NCI-H146 treated with DMSO at 0.1 percent for 48 hours (cell line): ENCODE measurements around the gene MEMO1.
"Not testable (repeated sequence)": the region's sequence is repeated elsewhere in the genome, so short reads cannot be mapped to it uniquely, and the experiment has no call there.

Experiments used
- DNase-seq: peaks from one replicate; lab custom pipeline; 2025; ENCODE audit not compliant: unreplicated experiment; lab: John Stamatoyannopoulos, UW

The MEMO1 gene

GRCh38 chr2:31958140-31958717 is 52.6 kb downstream of the MEMO1 start:
- DNase-seq: no peak

GRCh38 chr2:31957354-31958139 is 53.3 kb downstream of the MEMO1 start:
- no peak for DNase-seq

GRCh38 chr2:31956934-31957333 is 53.9 kb downstream of the MEMO1 start:
- DNase-seq: not testable (repeated sequence)

GRCh38 chr2:31956312-31956711 is 54.5 kb downstream of the MEMO1 start:
- no peak for DNase-seq

GRCh38 chr2:31953095-31953494 is 57.7 kb downstream of the MEMO1 start:
- DNase-seq: not testable (repeated sequence)

- no peak for DNase-seq
These were observed 59.8 kb downstream of the MEMO1 start for GRCh38 chr2:31950946-31951562.

GRCh38 chr2:31947871-31948270 is 62.9 kb downstream of the MEMO1 start:
- no peak for DNase-seq

- DNase-seq: no peak
These were observed 64.0 kb downstream of the MEMO1 start for GRCh38 chr2:31946838-31947237.

GRCh38 chr2:31945572-31945935 is 65.3 kb downstream of the MEMO1 start:
- DNase-seq: no peak

- no peak for DNase-seq
These were observed 65.8 kb downstream of the MEMO1 start for GRCh38 chr2:31944828-31945571.

GRCh38 chr2:31943636-31944225 is 67.1 kb downstream of the MEMO1 start:
- DNase-seq: no peak

GRCh38 chr2:31940920-31941319 is 69.9 kb downstream of the MEMO1 start:
- no peak for DNase-seq

GRCh38 chr2:31937741-31938140 is 73.1 kb downstream of the MEMO1 start:
- DNase-seq: no peak

- DNase-seq: no peak
These were observed 75.4 kb downstream of the MEMO1 start for GRCh38 chr2:31935370-31935769.

GRCh38 chr2:31933066-31933465 is 77.7 kb downstream of the MEMO1 start:
- no peak for DNase-seq

GRCh38 chr2:31932589-31932988 is 78.2 kb downstream of the MEMO1 start:
- no peak for DNase-seq

GRCh38 chr2:31931916-31932315 is 78.9 kb downstream of the MEMO1 start:
- no peak for DNase-seq

GRCh38 chr2:31925517-31925916 is 85.3 kb downstream of the MEMO1 start:
- DNase-seq: no peak

- DNase-seq: no peak
These were observed 87.1 kb downstream of the MEMO1 start for GRCh38 chr2:31923662-31924061.

GRCh38 chr2:31922542-31923408 is 88.0 kb downstream of the MEMO1 start:
- DNase-seq: no peak
